ENCODE results near the gene THEMIS. TPM values are rescaled to one million over a fixed set of nuclear protein-coding genes. Genes with fewer than 3 reads are reported as not detected.

The THEMIS gene
- not detected in 2 replicates for total RNA-seq (2013; cell fraction: nucleolus; rRNA removed)
- total RNA-seq (2014; rRNA removed) (not detected in 2 replicates), total RNA-seq (2014; rRNA removed; fragmentation: Illumina TruSeq; extraction: Trizol) (0.05 TPM in 1 of 2 replicates, not detected in the other), total RNA-seq (2021) (0.08 TPM in 1 of 2 replicates, not detected in the other), polyA plus RNA-seq (2011; rRNA removed) (1.5 and 2.7 TPM in 2 replicates), polyA plus RNA-seq (2014; fragmentation: Illumina TruSeq; extraction: Trizol) (not detected in 2 replicates), polyA plus RNA-seq (2014; fragmentation: Nextera tagmentation; extraction: Ambion mirVana) (under 1 TPM in 1 of 2 experiments, not detected in 1; 0.06 TPM), polyA plus RNA-seq (2014; rRNA removed) (not detected in 2 replicates), polyA plus RNA-seq (2016; fragmentation: Nextera tagmentation; extraction: Ambion mirVana) (under 1 TPM in 1 of 2 experiments, not detected in 1; 0.08 TPM), polyA minus RNA-seq (2011; rRNA and poly(A)+ RNA removed) (1.9 TPM in 2 replicates), Bru-seq, nascent RNA (percentile 14 among the genes with signal in this experiment), BruChase-seq, experiment 1, labeled RNA remaining after a 6-hour chase (percentile 9 among the genes with signal in this experiment), BruChase-seq, experiment 2, labeled RNA remaining after a 2-hour chase (percentile 7 among the genes with signal in this experiment)
- polyA plus RNA-seq (2011; ENCODE audit: low read depth), result not detected
- 0.48 and 0.85 TPM in 2 replicates for polyA plus RNA-seq (2011; cell fraction: cytosol; rRNA removed)
- polyA plus RNA-seq (2011; cell fraction: nucleus; rRNA removed), result 1.1 and 1.2 TPM in 2 replicates
- polyA plus RNA-seq (2012), result 0.05 and 0.07 TPM in 2 replicates
- 0.80 and 2.7 TPM in 2 replicates for polyA minus RNA-seq (2011; cell fraction: cytosol; rRNA and poly(A)+ RNA removed)
- 4.6 and 5.2 TPM in 2 replicates for polyA minus RNA-seq (2011; cell fraction: nucleus; rRNA and poly(A)+ RNA removed)
- long read RNA-seq, experiment 1, result 0 reads
- long read RNA-seq, experiment 2, partial matches to known transcripts, result 3 of 5 reads
- long read RNA-seq, experiment 2, other reads (novel, unspliced or antisense), result 2 of 5 reads

- ATAC-seq (no peak), DNase-seq (ENCODE audit: low read depth, low spot score) (no peak), FAIRE-seq (no peak)
- no peak for TF ChIP-seq IKZF2 (IDR thresholded peaks at IDR 0.05)
- no peak for TF ChIP-seq POLR2A (IDR thresholded peaks at IDR 0.05; ENCODE audit: low read depth, low read length)
- no peak for TF ChIP-seq RELB (IDR thresholded peaks at IDR 0.05; ENCODE audit: low read depth)
- no peak for TF ChIP-seq NFIC (IDR thresholded peaks at IDR 0.05; ENCODE audit: low read depth, low read length)
- TF ChIP-seq ESRRA (IDR thresholded peaks at IDR 0.05; ENCODE audit: low read length), result no peak
- TF ChIP-seq ZNF217 (IDR thresholded peaks at IDR 0.05), result no peak
- TF ChIP-seq SREBF2 (IDR thresholded peaks at IDR 0.05; ENCODE audit: low read length), result no peak
- no peak for TF ChIP-seq RBBP5 (conservative IDR thresholded peaks at IDR 0.05)
- no peak for TF ChIP-seq TARDBP (IDR thresholded peaks at IDR 0.05; ENCODE audit: borderline replicate concordance)
- no peak for TF ChIP-seq ELK1 (IDR thresholded peaks at IDR 0.05; ENCODE audit: low read depth, low read length)
- no peak for TF ChIP-seq NKRF (conservative IDR thresholded peaks at IDR 0.05)
- no peak for TF ChIP-seq RCOR1 (conservative IDR thresholded peaks at IDR 0.05; ENCODE audit: low read depth, low read length)
- TF ChIP-seq SRF (IDR thresholded peaks at IDR 0.05; ENCODE audit: low read depth in 2 of 2, low read length in 2 of 2), result no peak
- TF ChIP-seq NR2C1 (IDR thresholded peaks at IDR 0.05), result no peak
- TF ChIP-seq ZZZ3 (IDR thresholded peaks at IDR 0.05; ENCODE audit: control insufficient read depth, insufficient read length, low read depth), result no peak
- no peak for TF ChIP-seq TCF12 (IDR thresholded peaks at IDR 0.05; ENCODE audit: low read depth, low read length)
- no peak for TF ChIP-seq IKZF1 (conservative IDR thresholded peaks at IDR 0.05)
- no peak for TF ChIP-seq ZNF274 (IDR thresholded peaks at IDR 0.05; ENCODE audit: insufficient read depth, insufficient read length)
- Histone ChIP-seq H4K20me1 (ENCODE audit: control insufficient read depth, insufficient read depth) (no peaks in the 10 kb centered on the region), H3K27ac (ENCODE audit: control insufficient read depth, insufficient read depth) (no peak within 1 kb of the TSS), H3K4me2 (ENCODE audit: control insufficient read depth, insufficient read depth) (no peak within 1 kb of the TSS), H3K9me3 (replicated peaks; ENCODE audit: control insufficient read depth, insufficient read depth, low read length) (no peaks in the 10 kb centered on the region), H3K4me3 (no peak within 1 kb of the TSS), H3K9ac (ENCODE audit: control insufficient read depth, insufficient read depth, low read length) (no peak within 1 kb of the TSS), H3K36me3 (ENCODE audit: control insufficient read depth in 2 of 2, insufficient read depth in 2 of 2, low read length in 1 of 2) (no peaks in the 10 kb centered on the region), H2AFZ (ENCODE audit: control insufficient read depth, low read depth, low read length) (no peak within 1 kb of the TSS), H3K4me1 (ENCODE audit: control insufficient read depth, insufficient read depth, low read length) (no peaks in the 10 kb centered on the region), H3K79me2 (ENCODE audit: control insufficient read depth, insufficient read depth, low read length) (no peaks in the 10 kb centered on the region), H3K27me3 (replicated peaks in 1 of 2; ENCODE audit: control insufficient read depth in 2 of 2, insufficient read depth in 2 of 2, low read length in 1 of 2) (no peaks in the 10 kb centered on the region)
- ChIA-PET RAD21 (ENCODE audit: unreplicated experiment) (no interaction called here), POLR2A (no interaction called here), CTCF (interaction anchor here (0.6 kb wide), 1 partner anchor 21 kb away, joined by 3 read pairs; no protein-coding TSS in a partner anchor), SMC1A (ENCODE audit: uncharacterized antibody, unreplicated experiment) (interaction anchor here (1.0 kb wide), 1 partner anchor 41 kb away, joined by 3 read pairs; no protein-coding TSS in a partner anchor)
- in situ Hi-C loops (cut with MboI), result no loop called here
- BruUV-seq (replicated peaks), result no TSS peak
- intact Hi-C loops (cut with micrococcal nuclease; ENCODE audit: unreplicated experiment), result no loop called here
- WGBS (ENCODE audit: insufficient coverage, insufficient replicate concordance, low lambda C conversion rate, missing lambda C conversion rate), result 52% methylated on average over 2 of the region's 2 CpGs
Observed at GRCh38 chr6:127900935-127901334, at the start of gene THEMIS. Gene THEMIS (minus strand): TSS chr6:127901058. CDS start chr6:127900932, 126 bp downstream.

Data from GM12878 (cell line).